GM19463 (cell line): Measurements from ENCODE around the gene SNAPIN.

Experiments
- ATAC-seq: cut with Tn5 transposase; IDR thresholded peaks from one replicate; pipeline ENCODE4 v1.9.1; 2021; ENCODE audit warnings: mild to moderate bottlenecking, moderate library complexity; ENCODE audit not compliant: unreplicated experiment

SNAPIN gene

DNA sequence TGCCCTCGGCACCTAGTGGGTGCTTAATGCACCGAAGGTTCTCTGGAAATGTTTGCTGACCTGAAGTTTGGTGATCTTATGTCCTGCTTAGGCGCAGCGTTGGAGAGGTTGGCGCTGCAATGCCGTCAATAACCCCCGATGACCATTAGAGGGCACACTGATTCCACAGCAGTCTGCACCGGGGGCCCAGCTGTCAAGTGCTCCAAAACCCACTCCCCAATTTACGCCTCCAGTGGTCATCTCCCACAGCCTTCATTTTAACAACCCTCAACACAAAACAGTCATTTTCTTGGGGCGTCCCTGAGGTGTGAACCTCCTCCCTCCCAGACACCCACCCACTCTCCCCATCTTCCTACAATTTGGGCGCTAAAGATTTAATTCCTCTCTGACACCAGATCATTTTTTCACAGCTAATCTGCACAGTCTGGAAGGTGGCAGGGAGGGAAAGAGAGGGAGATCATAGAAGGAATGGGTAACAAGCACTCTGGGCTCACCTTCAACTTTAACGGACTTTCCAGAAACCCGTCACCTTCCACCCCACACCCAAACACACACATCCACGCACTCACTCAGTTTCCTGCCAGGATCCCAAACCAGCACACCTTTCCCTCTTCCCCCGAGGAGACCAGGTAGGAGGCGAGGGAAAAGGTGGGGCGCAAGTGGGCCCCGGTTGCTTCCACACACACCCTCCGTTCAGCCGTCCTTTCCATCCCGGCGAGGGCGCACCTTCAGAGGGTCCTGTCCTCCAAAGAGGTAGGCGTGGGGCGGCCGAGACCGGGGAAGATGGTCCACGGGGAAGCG lies 19.4 kb downstream of the SNAPIN start:
- no peak for ATAC-seq

DNA sequence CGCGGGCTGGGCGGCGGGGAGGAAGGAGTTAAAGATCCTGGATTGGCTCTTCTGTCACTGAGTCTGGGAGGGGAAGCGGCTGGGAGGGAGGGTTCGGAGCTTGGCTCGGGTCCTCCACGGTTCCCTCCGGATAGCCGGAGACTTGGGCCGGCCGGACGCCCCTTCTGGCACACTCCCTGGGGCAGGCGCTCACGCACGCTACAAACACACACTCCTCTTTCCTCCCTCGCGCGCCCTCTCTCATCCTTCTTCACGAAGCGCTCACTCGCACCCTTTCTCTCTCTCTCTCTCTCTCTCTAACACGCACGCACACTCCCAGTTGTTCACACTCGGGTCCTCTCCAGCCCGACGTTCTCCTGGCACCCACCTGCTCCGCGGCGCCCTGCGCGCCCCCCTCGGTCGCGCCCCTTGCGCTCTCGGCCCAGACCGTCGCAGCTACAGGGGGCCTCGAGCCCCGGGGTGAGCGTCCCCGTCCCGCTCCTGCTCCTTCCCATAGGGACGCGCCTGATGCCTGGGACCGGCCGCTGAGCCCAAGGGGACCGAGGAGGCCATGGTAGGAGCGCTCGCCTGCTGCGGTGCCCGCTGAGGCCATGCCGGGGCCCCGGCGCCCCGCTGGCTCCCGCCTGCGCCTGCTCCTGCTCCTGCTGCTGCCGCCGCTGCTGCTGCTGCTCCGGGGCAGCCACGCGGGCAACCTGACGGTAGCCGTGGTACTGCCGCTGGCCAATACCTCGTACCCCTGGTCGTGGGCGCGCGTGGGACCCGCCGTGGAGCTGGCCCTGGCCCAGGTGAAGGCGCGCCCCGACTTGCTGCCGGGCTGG lies 20.2 kb downstream of the SNAPIN start, which contains the start of gene NPR1:
TSS of gene NPR1 (plus strand) at position 170 of the 818 bp plus-strand sequence. CDS start at position 591, 421 bp downstream.
- ATAC-seq: no peak

DNA sequence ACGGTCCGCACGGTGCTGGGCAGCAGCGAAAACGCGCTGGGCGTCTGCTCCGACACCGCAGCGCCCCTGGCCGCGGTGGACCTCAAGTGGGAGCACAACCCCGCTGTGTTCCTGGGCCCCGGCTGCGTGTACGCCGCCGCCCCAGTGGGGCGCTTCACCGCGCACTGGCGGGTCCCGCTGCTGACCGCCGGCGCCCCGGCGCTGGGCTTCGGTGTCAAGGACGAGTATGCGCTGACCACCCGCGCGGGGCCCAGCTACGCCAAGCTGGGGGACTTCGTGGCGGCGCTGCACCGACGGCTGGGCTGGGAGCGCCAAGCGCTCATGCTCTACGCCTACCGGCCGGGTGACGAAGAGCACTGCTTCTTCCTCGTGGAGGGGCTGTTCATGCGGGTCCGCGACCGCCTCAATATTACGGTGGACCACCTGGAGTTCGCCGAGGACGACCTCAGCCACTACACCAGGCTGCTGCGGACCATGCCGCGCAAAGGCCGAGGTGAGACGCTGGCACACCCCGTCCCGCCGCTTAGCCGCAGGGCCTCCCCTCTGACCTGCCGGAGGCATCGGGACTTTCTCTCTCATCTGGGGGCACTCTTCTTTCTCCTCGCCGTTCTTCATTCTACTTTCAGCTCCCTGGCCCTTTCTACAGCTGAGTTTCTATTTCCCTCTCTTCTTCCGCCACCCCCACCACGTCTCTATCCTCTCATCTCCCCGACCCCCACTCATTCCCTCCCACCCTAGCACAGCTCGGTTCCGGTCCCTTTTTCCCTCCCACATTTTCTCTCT lies 21.0 kb downstream of the SNAPIN start:
- ATAC-seq: no peak

DNA sequence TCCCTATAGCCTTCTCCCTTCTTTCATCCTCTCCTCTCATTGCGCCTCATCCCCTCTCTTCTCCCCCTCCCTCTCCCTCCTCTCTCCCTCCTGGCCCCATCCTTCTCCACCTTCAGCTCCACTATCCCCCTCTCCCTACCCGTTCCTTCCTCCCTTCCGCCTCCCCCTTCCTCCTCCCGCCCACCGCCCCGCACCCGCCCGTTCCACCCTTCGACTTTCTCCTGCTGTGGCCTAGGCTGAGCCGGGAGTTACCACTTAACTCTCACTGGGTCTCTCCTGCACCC lies 21.6 kb downstream of the SNAPIN start:
- ATAC-seq: no peak

DNA sequence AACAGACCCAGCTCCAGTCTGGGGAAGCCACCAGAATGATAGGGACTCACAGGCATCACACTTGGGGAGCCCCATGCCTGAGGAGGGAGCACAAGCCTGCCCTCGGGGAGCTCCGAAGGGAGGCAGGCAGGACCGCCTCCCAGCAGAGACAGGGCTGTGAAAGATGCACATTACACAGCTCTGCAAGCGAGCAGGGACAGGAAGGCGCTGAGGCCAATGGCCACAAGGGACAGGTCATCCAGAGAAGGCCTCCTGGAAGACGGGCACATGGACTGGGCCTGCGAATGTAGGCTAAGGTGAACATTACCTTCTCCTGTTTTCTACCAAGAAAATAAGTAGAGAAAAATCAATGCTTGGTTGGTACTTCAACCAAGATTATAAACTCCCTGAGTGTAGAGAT lies 24.2 kb downstream of the SNAPIN start:
- no peak for ATAC-seq

DNA sequence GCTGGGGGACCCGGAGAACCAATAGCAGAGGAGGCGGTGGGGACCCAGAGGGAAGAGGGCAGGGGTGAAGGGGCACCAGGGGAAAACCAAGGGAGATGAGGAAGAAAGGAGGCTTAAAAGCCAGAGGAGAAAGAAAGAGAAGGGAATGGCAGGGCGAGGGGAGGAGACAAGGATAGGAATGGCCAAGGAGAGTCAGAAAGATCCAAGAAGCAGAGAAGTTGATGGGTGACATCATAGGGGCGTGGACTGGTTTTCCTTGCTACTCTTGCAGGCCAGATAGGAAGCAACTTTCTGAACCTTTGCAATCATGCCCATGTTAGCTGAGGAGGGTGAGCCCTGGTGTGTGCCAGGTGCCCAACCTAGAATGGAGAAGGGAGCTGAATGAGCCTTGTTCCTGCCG lies 25.4 kb downstream of the SNAPIN start:
- ATAC-seq: no peak

DNA sequence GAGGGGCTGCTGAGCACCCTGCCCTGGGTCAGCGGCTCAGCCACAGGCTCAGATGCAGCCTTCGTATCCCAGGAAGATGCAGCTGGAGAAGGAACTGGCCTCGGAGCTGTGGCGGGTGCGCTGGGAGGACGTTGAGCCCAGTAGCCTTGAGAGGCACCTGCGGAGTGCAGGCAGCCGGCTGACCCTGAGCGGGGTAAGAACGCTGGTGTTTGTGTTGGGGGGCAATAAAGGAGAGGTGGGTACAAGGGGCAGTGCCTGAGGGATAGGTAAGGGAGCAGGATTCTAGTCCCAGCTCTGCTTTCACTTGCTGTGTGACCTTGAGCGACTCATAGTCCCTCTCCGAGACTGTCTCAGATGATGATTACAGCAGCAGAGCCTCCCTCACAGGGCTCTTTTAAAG lies 26.4 kb downstream of the SNAPIN start:
- ATAC-seq: no peak

DNA sequence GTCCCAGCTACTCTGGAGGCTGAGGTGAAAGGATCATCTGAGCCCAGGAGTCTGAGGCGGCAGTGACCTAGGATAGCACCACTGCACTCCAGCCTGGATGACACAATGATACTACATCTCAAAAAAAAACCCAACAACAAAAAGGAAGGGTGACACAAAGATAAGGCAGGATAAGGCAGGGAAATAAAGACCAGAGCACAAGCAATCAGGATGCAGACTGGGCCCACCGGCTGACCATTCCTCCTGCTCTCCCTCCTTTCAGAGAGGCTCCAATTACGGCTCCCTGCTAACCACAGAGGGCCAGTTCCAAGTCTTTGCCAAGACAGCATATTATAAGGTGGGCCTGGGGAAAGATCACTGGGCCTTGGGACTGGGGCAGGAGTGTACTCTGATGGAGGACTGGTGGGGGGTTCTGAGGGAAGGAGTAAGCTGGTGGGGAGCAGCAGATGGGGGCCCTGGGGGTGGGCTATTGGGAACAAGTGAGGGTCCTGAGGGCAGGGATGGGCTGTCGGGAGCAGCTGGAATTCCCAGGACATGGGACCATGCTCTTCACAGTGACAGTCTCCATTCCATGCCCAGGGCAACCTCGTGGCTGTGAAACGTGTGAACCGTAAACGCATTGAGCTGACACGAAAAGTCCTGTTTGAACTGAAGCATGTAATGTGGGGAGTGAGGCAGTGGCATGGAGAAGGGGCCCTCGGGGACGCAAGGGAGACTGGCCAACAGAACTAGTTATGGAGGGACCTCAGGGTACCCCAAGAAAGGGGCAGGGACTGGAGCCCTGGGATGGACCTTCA lies 27.2 kb downstream of the SNAPIN start:
- no peak for ATAC-seq

DNA sequence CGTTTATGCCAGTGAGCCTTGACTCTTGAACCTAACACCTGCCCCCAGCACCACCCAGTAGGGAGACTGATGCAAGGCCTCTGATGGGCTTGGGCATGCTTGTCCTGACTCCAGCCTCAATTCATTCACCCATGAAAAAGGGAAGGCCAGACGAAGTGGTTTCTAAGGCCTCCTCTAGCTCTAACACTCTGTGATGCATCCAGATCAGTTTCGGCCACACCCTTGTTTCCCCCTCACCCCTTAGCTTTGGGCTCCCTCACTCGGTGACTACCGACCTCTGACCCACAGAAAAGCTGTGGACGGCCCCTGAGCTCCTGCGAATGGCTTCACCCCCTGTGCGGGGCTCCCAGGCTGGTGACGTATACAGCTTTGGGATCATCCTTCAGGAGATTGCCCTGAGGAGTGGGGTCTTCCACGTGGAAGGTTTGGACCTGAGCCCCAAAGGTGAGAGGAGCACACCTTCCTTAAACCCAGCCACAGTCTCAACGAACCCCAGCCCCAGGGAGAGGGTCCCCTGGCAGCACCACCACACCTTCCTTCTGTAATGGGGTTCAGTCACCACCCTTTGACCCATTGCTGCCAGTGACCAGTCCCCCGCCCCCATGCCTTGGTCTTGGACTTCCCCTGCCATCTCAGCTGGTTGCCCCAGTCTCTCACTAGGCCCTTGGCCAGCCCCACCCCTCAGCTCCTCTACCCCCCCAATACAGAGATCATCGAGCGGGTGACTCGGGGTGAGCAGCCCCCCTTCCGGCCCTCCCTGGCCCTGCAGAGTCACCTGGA lies 29.0 kb downstream of the SNAPIN start:
- ATAC-seq: no peak

DNA sequence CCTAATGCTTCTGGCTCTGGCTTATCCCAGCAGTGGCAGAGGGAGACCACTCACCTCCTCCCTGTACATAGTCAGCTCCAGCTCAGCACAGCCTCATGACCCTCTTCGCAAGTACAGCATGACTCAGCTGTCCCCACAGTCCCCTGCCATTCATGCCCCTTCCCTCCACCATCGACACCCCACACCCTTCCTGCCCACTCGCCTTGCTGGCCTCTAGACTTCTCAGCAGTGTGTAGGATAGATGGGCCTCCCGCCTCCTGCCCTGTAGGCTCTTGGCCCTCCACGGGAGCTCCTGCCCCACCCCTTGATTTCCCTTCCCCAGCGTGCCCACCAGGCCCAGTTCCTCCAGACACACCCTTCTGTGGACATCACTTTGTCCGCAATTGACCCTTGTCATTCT lies 29.8 kb downstream of the SNAPIN start:
- ATAC-seq: no peak

DNA sequence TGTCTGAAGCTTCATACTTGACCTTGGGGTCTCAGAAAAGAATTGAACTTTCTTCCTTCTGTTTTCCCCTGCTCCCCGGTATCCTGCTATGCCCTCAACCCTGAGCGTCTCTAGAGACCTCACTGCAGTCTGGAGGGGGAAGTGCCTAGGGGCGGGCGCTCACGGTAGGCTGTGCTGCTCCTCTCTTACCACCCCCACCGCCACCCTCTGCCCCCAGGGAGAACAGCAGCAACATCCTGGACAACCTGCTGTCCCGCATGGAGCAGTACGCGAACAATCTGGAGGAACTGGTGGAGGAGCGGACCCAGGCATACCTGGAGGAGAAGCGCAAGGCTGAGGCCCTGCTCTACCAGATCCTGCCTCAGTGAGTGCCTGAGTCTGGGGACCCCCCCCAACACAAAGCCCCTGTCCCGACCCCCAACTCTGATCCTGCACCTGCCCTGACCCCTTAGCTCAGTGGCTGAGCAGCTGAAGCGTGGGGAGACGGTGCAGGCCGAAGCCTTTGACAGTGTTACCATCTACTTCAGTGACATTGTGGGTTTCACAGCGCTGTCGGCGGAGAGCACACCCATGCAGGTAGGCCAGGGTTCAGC lies 30.3 kb downstream of the SNAPIN start:
- ATAC-seq: no peak

DNA sequence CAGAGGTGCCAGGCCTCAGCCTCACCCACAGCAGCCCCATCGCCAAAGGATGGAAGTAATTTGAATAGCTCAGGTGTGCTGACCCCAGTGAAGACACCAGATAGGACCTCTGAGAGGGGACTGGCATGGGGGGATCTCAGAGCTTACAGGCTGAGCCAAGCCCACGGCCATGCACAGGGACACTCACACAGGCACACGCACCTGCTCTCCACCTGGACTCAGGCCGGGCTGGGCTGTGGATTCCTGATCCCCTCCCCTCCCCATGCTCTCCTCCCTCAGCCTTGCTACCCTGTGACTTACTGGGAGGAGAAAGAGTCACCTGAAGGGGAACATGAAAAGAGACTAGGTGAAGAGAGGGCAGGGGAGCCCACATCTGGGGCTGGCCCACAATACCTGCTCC lies 35.0 kb downstream of the SNAPIN start:
- ATAC-seq: no peak

DNA sequence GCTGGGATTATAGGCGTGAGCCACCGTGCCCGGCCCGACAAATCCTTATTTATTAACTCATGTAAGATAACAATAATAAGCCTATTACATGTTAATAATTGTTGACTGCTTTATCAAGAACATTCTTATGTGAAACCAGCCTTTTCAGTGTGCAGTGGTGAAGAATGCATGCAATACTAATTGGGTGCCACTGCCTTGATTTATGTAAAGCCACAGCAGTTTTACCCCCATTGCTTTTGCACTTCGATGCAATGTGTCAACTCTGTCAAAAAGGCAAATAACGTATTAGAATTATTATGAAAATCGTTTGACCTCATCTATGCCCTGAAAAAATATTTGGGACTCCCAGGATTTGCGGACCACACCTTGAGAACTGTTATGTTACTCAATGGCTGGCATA lies 38.2 kb downstream of the SNAPIN start:
- ATAC-seq: no peak

DNA sequence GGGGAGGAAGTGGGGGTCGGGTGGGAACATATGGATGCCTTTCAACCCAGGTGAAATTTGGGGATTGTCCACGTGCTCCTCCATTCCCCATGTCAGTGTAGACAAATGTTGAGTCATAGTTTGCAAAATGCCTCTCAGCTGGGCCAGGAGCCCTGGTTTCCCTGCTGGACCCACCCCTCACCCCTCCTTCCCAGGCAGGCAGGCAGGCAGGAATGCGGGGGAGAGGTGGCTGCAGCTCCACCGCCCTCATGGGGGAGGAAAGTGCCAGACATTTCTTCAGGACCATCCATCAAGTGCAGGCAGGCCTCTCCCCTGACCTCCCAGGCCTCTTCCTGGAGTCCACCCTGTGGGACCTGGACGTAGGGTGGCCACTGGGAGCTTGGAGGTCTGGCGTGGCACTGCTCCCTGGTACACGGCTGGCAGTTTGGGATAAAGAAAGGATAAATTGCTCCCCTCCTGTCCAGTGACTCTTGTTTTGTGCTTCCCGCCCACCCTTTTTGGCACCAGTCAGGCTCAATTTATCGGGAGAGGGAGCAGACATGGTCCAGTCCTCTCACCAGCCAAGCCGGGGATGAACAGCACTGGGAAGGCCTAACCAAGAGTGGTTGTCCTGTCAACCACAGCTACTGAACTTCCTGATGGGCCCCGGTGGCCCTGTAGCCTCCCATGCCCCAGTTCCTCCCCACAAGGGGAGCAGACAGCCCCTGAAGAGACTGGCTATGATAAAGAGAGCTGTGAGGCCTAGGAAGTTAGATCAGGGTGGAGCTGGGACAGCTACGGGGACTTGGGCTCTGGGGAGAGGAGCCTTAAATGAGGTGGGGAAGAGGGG lies 38.9 kb downstream of the SNAPIN start:
- no peak for ATAC-seq

DNA sequence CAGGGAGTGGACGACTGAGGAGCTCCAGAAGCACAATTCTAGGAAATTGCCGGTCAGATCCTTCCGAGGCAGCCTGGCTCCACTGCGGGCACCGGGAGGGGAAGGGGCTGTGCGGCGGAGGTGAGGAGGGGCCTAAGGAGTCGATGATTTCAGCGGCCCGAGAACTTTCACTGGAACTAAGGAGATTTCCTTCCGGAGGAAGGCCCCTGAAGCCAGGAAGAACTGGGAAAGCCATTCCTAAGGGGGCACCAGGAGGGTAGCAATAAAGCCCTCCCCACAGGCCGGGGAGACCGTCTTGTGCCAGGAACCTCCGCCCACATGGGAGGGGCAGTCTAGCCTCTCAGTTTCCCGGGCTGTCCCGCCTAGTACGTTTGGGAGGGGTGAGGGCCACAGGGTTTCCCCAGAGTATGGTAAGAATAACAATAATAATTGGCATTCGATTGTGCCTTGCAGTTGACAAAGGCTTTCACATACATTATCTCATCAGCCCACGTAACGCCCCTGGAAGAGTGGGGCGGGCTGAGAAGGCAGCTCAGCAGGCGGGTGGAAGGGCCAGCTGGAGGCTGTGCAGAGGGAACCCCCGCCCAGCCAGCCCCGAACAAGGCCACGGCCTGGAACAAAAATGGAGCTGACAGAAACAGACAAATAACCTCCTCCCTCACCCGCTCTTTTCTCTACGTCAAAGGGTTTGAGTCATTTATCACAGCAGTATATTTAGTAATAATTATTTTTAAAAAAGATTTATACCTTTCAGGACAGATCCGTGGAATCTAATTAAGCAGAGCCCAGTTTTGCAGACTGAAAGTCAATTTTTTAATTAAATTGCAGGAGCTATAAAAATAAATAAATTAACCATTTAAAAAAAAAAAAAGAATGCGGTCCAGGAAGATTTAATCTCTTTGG lies 39.8 kb downstream of the SNAPIN start:
- ATAC-seq: no peak

DNA sequence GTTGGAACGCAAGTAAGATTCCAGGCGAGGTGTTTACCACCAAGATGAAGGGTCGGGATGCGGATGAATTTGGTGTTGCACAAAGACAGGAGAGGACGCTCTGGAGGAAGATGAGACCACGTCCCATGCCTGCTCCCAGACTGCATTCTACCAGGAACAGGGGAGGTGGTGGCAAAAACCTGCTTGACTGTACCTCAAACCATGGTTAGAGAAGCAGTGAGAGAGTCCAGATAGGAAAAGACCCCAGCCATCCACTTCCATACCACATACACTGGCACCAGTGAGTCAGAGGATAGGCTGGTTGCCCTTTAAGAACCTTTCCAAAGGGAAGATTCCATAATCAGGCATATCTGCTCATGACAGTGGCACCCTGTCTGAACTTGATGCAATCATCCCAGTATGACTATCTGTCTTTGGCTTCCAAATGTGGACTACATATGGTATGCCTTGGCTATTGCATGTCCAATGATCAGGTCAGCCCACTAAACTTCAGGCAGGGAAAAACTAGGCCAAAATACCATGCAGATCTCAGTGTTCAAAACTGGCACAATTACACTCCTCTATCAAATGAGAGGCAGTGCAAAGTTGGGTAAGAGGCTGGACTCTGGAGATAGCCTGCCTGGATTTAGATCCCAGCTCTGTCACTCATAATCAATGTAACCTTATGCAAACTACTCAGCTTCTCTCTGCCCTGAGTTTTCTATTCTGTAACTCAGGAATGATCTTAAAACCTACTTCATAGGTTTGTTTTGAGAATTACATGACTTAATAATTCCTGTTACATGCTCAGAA lies 40.6 kb downstream of the SNAPIN start:
- no peak for ATAC-seq

DNA sequence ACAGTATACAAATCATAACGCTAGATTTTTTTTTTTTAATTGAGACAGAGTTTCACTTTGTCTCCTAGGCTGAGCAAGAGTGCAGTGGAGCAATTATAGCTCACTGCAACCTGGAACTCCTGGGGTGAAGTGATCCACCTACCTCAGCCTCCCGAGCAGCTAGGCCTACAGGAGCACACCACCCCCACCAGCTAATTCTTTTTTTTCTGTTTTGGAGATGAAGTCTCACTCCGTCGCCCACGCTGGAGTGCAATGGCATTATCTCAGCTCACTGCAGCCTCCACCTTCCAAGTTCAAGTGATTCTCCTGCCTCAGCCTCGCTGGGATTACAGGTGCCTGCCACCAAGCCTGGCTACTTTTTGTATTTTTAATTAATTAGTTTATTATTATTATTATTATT lies 41.3 kb downstream of the SNAPIN start:
- no peak for ATAC-seq
